ENCODE results near the gene LIPK. TPM values are rescaled to one million over a fixed set of nuclear protein-coding genes. Genes with fewer than 3 reads are reported as not detected.

The LIPK gene
- total and polyA plus RNA-seq, 2 experiments from 2014 or later: not detected

- TF ChIP-seq JUNB (IDR thresholded peaks at IDR 0.05; ENCODE audit: unreplicated experiment): no peak
- no peak for TF ChIP-seq ETS1 (IDR thresholded peaks at IDR 0.05)
- TF ChIP-seq, protein P1, sequence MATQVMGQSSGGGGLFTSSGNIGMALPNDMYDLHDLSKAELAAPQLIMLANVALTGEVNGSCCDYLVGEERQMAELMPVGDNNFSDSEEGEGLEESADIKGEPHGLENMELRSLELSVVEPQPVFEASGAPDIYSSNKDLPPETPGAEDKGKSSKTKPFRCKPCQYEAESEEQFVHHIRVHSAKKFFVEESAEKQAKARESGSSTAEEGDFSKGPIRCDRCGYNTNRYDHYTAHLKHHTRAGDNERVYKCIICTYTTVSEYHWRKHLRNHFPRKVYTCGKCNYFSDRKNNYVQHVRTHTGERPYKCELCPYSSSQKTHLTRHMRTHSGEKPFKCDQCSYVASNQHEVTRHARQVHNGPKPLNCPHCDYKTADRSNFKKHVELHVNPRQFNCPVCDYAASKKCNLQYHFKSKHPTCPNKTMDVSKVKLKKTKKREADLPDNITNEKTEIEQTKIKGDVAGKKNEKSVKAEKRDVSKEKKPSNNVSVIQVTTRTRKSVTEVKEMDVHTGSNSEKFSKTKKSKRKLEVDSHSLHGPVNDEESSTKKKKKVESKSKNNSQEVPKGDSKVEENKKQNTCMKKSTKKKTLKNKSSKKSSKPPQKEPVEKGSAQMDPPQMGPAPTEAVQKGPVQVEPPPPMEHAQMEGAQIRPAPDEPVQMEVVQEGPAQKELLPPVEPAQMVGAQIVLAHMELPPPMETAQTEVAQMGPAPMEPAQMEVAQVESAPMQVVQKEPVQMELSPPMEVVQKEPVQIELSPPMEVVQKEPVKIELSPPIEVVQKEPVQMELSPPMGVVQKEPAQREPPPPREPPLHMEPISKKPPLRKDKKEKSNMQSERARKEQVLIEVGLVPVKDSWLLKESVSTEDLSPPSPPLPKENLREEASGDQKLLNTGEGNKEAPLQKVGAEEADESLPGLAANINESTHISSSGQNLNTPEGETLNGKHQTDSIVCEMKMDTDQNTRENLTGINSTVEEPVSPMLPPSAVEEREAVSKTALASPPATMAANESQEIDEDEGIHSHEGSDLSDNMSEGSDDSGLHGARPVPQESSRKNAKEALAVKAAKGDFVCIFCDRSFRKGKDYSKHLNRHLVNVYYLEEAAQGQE (IDR thresholded peaks at IDR 0.05; ENCODE audit: unreplicated experiment): no peak
- TF ChIP-seq, protein P2, sequence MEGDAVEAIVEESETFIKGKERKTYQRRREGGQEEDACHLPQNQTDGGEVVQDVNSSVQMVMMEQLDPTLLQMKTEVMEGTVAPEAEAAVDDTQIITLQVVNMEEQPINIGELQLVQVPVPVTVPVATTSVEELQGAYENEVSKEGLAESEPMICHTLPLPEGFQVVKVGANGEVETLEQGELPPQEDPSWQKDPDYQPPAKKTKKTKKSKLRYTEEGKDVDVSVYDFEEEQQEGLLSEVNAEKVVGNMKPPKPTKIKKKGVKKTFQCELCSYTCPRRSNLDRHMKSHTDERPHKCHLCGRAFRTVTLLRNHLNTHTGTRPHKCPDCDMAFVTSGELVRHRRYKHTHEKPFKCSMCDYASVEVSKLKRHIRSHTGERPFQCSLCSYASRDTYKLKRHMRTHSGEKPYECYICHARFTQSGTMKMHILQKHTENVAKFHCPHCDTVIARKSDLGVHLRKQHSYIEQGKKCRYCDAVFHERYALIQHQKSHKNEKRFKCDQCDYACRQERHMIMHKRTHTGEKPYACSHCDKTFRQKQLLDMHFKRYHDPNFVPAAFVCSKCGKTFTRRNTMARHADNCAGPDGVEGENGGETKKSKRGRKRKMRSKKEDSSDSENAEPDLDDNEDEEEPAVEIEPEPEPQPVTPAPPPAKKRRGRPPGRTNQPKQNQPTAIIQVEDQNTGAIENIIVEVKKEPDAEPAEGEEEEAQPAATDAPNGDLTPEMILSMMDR (conservative IDR thresholded peaks at IDR 0.05; ENCODE audit: low read depth in 2 of 2): no peak
- TF ChIP-seq ZNF462 (CRISPR knock-in tag; IDR thresholded peaks at IDR 0.05): no peak
- TF ChIP-seq CREB1 (CRISPR knock-in tag; IDR thresholded peaks at IDR 0.05; ENCODE audit: low read depth): no peak
- TF ChIP-seq STAT1 (IDR thresholded peaks at IDR 0.05; ENCODE audit: unreplicated experiment): no peak
- no peak for ATAC-seq
These were observed 39.6 kb downstream of the LIPK start for GRCh38 chr10:88745633-88746032.

More at GRCh38 chr10:88745633-88746032, 39.6 kb downstream of the LIPK start:
- Histone ChIP-seq H3K4me3 (no peak overlapping the region), H2AFZ (no peak overlapping the region), H3K4me1 (ENCODE audit: insufficient read depth) (no peaks in the 10 kb centered on the region), H3F3A (replicated peaks; ENCODE audit: low read depth) (no peaks in the 10 kb centered on the region), H3K27ac (ENCODE audit: low read depth) (no peak overlapping the region), H3K79me2 (replicated peaks; ENCODE audit: insufficient read depth) (no peaks in the 10 kb centered on the region), H3K36me3 (ENCODE audit: insufficient read depth) (no peaks in the 10 kb centered on the region), H3K9me2 (ENCODE audit: insufficient read depth) (no peaks in the 10 kb centered on the region), H3K4me2 (no peak overlapping the region), H3K27me3 (ENCODE audit: insufficient read depth) (no peaks in the 10 kb centered on the region), H4K20me1 (replicated peaks; ENCODE audit: insufficient read depth) (no peaks in the 10 kb centered on the region)
- no peaks in the 10 kb centered on the region for H3K36me3 Mint-ChIP-seq (ENCODE audit: low read depth)
- no peaks in the 10 kb centered on the region; the same call in 2 of the 3 replicates for H3K9me3 Mint-ChIP-seq
- H3K4me1 Mint-ChIP-seq: no peaks in the 10 kb centered on the region; the same call in 2 of the 3 replicates
- H3K27me3 Mint-ChIP-seq (ENCODE audit: insufficient read depth, low read depth, poor library complexity): peaks cover 2% of the 10 kb centered on the region
- DNase-seq (ENCODE audit: low spot score): no peak
- H3K4me3 Mint-ChIP-seq: no peak overlapping the region
- H3K27ac Mint-ChIP-seq: no peak overlapping the region
